BE2C (cell line): ENCODE measurements around the gene OPCML.

ENCODE experiments used
- DNase-seq: peaks from one replicate; pipeline ENCODE4 v3.0.0-alpha.2; 2020
- H3K27me3 ChIP-seq: fragments of 250-450 bp; sonication (Bioruptor Pico); 2 replicates; pipeline ENCODE4 v1.5.1; 2020; ENCODE audit warnings: mild to moderate bottlenecking
- H3K36me3 ChIP-seq: fragments of 250-450 bp; sonication (Bioruptor Pico); 2 replicates; pipeline ENCODE4 v1.5.1; 2020; ENCODE audit warnings: mild to moderate bottlenecking
- H3K4me1 ChIP-seq: fragments of 250-450 bp; sonication (Bioruptor Pico); 2 replicates; pipeline ENCODE4 v1.5.1; 2020
- H3K4me3 ChIP-seq: 2 replicates; pipeline ENCODE4 v1.5.1; 2011; ENCODE audit warnings: low read depth, low read length
- H3K9me3 ChIP-seq: fragments of 250-450 bp; sonication (Bioruptor Pico); 2 replicates; pipeline ENCODE4 v1.5.1; 2020
- TF ChIP-seq, protein P1 (sequence below): IDR thresholded peaks from 2 replicates; pipeline ENCODE4 v1.5.1; 2012; ENCODE audit warnings: mild to moderate bottlenecking, low read depth, low read length

Gene OPCML

DNA sequence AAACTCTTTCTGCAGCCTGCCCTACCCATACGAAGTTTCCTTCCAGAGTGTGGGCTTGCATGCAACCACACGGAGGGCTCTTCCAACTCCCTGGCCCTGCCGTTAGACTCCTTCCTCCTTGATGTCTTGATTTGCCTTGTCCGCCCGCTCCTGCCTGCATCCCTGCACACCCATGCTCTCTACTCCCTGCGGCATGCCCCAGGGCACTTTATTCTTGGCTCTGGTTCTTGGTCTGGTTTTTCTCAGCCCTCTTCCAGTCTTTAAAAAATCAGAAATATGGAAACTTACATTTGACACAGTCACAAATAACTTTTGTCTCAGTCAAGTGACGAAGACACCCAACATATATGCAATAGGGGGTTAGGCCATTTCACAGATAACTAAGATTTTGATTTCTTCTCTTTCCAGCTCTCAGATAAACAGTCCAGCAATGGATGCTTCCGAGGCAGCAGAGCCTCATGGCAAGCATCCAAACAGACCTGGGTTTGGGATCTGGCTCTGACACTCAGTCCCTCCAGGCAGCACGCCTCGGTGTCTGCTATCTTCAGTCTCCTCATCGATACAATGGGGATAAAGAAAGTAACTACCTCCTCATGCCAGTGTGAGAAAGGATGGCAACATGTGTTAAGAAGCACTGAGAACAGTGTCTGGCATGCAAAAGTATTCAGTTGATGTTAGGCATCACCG, 15.7 kb upstream of the OPCML start:
- Histone ChIP-seq H3K36me3 (no peaks in the 10 kb centered on the region), H3K4me1 (no peaks in the 10 kb centered on the region), H3K9me3 (no peaks in the 10 kb centered on the region), H3K27me3 (no peaks in the 10 kb centered on the region; the same call in none of the 2 replicates), H3K4me3 (no peak overlapping the region)
- TF ChIP-seq, protein P1, sequence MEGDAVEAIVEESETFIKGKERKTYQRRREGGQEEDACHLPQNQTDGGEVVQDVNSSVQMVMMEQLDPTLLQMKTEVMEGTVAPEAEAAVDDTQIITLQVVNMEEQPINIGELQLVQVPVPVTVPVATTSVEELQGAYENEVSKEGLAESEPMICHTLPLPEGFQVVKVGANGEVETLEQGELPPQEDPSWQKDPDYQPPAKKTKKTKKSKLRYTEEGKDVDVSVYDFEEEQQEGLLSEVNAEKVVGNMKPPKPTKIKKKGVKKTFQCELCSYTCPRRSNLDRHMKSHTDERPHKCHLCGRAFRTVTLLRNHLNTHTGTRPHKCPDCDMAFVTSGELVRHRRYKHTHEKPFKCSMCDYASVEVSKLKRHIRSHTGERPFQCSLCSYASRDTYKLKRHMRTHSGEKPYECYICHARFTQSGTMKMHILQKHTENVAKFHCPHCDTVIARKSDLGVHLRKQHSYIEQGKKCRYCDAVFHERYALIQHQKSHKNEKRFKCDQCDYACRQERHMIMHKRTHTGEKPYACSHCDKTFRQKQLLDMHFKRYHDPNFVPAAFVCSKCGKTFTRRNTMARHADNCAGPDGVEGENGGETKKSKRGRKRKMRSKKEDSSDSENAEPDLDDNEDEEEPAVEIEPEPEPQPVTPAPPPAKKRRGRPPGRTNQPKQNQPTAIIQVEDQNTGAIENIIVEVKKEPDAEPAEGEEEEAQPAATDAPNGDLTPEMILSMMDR = no peak
- DNase-seq = peak; percentile 37

DNA sequence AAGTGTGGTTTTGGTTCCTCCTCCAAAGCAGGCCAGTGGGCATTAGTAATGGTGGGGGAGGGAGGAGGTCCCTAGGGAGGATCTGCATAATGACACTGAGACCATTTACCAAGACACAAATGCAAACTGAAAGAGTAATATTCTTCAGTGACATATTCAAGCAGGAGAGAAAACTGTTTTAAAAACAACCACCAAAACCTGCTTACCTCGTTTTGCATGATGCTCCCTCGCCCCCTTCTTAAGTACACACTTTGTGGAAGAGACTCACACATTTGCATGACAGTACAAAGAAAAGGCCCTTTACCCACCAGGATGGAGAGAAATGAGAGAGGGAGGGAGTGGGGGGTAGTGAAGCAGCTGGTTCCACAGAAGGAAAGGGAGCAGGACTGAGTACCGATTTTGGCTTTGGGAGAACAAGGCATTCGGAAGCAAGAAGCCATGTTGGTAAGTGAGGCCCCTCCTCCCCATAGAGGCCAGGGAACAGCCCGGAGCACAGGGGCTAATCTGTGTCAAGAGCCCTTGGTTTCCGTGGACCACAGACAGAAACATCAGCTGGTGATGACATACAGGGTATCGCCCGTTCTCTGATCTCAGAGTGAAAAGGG, 13.0 kb upstream of the OPCML start:
- Histone ChIP-seq H3K4me3 (no peak overlapping the region), H3K9me3 (no peaks in the 10 kb centered on the region)

DNA sequence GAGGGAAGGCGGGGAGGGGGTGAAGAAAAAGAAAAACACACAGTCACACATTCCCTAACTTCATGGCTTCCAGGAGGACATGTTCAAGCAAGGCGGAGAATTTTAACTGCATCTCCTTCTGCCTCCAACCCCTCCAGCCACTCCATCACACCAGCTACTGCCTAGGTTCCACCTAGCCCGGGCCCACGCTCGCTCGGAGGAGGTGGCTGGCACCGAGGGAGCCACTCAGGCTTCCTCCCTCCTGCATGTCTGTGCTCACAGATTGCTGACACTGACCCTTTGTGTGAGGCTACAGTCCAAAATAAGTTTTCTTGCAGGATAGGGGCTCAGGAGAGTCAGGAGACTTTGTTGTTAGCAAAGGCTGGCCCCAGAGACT, 9.4 kb upstream of the OPCML start:
- Histone ChIP-seq H3K36me3 (no peaks in the 10 kb centered on the region), H3K9me3 (no peaks in the 10 kb centered on the region), H3K4me3 (no peak overlapping the region), H3K27me3 (no peaks in the 10 kb centered on the region; the same call in 1 of the 2 replicates), H3K4me1 (no peaks in the 10 kb centered on the region)
- TF ChIP-seq, protein P1 = no peak
- no peak for DNase-seq

More for the DNA sequence above, 13.0 kb upstream of the OPCML start:
- TF ChIP-seq, protein P1 = no peak
- DNase-seq = no peak
- no peaks in the 10 kb centered on the region for H3K36me3 ChIP-seq
- H3K4me1 ChIP-seq = no peaks in the 10 kb centered on the region
- no peaks in the 10 kb centered on the region; the same call in 1 of the 2 replicates for H3K27me3 ChIP-seq

DNA sequence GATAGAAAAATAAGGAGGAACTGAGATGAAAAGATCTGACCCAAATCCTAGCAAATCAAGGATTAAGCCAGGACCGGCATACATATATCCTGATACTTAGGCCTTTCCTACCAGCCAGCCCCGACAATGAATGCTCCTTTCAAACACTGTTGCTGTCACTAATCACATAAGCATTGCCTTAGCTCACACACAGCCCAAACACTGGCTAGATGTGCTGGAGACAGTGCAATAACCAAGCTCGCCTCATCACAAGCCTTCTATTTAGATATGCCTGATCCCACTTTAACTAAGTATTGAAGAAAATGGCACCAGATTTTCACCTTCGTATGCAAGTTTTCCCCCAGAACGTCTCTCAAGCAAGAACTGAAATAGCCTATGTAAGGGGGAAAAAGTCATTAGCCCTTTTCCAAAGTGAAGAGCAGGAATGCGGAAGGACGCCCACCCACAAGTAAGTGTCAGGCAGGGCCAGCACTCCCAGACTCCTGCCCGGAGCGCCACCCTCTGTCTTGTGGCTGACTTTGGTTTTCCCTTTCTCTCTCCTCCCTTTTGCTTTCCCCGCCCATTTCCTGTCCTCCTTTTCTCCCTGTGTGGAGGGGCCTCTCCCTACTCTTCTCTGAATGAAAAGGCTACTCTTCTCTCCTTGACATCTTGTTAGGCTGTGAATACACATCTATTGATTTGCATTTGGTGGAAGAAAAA, 8.9 kb upstream of the OPCML start:
- H3K4me3 ChIP-seq = no peak overlapping the region
- TF ChIP-seq, protein P1 = no peak
- no peaks in the 10 kb centered on the region; the same call in 1 of the 2 replicates for H3K27me3 ChIP-seq
- no peaks in the 10 kb centered on the region for H3K4me1 ChIP-seq
- DNase-seq = no peak
- no peaks in the 10 kb centered on the region for H3K36me3 ChIP-seq
- H3K9me3 ChIP-seq = no peaks in the 10 kb centered on the region

DNA sequence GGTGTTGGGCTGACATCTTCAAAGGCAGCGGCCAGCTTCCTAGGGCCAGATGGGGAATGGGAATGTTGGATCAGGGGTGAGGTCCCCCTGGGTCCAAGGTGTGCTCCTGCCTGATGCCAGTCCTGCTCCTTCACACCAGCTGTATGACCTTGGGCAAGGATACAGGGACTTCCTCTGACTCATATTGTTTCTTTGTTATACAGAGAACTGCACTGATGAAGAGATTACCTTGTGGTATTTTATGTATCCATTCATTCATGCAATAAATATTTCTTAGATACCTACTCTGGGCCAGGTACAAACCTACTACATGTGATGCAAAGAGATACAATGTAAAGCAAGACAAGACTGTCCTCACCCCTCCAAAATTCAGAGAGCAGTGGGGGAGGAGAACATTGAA, 3.9 kb upstream of the OPCML start:
- Histone ChIP-seq H3K27me3 (peaks cover 24% of the 10 kb centered on the region), H3K4me1 (no peaks in the 10 kb centered on the region), H3K36me3 (no peaks in the 10 kb centered on the region), H3K9me3 (no peaks in the 10 kb centered on the region), H3K4me3 (no peak overlapping the region)
- no peak for DNase-seq
- TF ChIP-seq, protein P1 = no peak

DNA sequence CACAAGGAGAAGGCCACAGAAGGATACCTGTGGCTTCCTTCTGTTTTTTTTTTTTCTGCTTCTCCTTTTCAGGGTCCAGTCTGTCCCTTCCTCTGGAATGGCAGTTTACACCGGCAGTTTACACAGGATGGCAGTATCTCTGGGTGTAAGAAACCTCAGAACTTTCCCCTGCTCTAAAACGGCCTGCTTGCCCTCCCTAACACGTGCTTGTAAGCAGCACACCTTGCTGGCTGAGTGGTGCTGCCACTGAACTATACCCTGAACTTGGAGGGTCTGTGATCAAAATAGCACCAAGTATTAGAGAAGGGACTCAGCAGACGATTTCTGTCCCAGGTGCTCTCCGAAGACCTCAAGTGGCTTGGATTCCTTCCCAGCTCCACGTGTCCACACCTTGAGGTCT, 904 bp upstream of the OPCML start:
- Histone ChIP-seq H3K9me3 (no peaks in the 10 kb centered on the region), H3K4me3 (no peak overlapping the region), H3K4me1 (no peaks in the 10 kb centered on the region), H3K36me3 (no peaks in the 10 kb centered on the region), H3K27me3 (peaks cover 45% of the 10 kb centered on the region)
- no peak for DNase-seq
- TF ChIP-seq, protein P1 = no peak
